HFFc6 (cell line): ENCODE measurements around the gene CD96. TPM values are rescaled to one million over a fixed set of nuclear protein-coding genes. Genes with fewer than 3 reads are reported as not detected.
"Not testable (repeated sequence)": the region's sequence is repeated elsewhere in the genome, so short reads cannot be mapped to it uniquely, and the experiment has no call there.

Experiments
- DNase-seq: peaks from one replicate; pipeline ENCODE4 v3.0.0-alpha.2; 2018
- H3K27ac Mint-ChIP-seq: 2 replicates; pipeline ENCODE4 v1.8.0; 2020; ENCODE audit warnings: mild to moderate bottlenecking, mixed read lengths
- H3K27me3 Mint-ChIP-seq: 2 replicates; pipeline ENCODE4 v1.8.0; 2021; ENCODE audit warnings: mild to moderate bottlenecking, moderate library complexity, mixed read lengths; ENCODE audit not compliant: insufficient read depth
- H3K36me3 Mint-ChIP-seq: 2 replicates; pipeline ENCODE4 v1.8.0; 2021; ENCODE audit warnings: low read depth, mixed read lengths
- H3K4me1 Mint-ChIP-seq: 2 replicates; pipeline ENCODE4 v1.8.0; 2020; ENCODE audit warnings: low read depth, mixed read lengths
- H3K4me3 Mint-ChIP-seq: 2 replicates; pipeline ENCODE4 v1.8.0; 2020; ENCODE audit warnings: mild to moderate bottlenecking, moderate library complexity, mixed read lengths
- H3K9me3 Mint-ChIP-seq: 2 replicates; pipeline ENCODE4 v1.8.0; 2020; ENCODE audit warnings: mild to moderate bottlenecking, mixed read lengths
- total RNA-seq, 6 experiments: library from RNA; stranded (reverse); fragmentation: NEBNext Ultra II Directional; extraction: Animal tissue kit (Norgen Biotek cat#: 25700); gene quantifications; 2 replicates in 1 of 6; 3 replicates in 5 of 6; pipeline ENCODE4 v1.2.3, GENCODE V29; 2021
- TF ChIP-seq, protein P1 (sequence below): fragments of 200-600 bp; sonication (generic); IDR thresholded peaks from 2 replicates; pipeline ENCODE4 v1.5.0; 2021; ENCODE audit warnings: antibody characterized with exemption, mild to moderate bottlenecking

The CD96 gene
- total RNA-seq, 6 experiments from 2014 or later: not detected

DNA sequence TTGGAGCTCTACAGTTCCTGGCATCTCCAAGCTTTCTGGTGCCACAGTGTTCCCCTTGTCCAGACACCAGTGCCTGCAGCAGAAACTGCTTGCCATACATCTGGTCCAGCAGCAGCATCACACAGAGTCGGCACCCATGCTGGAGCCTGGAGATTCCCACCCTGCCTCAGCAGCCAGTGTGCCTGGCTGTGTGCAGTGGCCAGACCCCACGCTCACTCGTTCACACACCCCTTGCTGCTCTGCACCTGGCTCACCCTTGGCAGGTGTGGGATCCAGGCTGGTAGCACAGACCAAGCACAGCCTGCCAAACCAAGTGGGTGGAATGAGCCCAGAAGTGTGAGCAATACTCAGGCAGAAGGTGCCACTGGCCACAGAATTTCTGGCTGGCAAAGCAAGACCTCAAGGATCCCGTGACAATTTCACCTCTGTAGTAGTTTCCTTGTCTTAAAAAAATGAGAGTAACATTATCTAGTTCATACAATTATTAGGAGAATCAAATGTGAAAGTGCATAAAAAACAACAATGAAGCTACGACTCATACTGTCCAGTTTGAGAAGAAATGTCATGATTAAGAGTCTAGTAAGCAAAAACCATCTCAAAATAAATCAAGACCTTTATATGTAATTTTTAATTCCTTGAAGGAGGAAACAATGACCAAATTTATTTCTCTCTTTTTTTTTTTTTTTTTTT lies 76.1 kb downstream of the CD96 start:
- H3K36me3 Mint-ChIP-seq: no peaks in the 10 kb centered on the region
- H3K27ac Mint-ChIP-seq: no peak overlapping the region
- peaks cover 19% of the 10 kb centered on the region for H3K4me1 Mint-ChIP-seq
- no peak for DNase-seq
- no peaks in the 10 kb centered on the region for H3K9me3 Mint-ChIP-seq
- TF ChIP-seq, protein P1, sequence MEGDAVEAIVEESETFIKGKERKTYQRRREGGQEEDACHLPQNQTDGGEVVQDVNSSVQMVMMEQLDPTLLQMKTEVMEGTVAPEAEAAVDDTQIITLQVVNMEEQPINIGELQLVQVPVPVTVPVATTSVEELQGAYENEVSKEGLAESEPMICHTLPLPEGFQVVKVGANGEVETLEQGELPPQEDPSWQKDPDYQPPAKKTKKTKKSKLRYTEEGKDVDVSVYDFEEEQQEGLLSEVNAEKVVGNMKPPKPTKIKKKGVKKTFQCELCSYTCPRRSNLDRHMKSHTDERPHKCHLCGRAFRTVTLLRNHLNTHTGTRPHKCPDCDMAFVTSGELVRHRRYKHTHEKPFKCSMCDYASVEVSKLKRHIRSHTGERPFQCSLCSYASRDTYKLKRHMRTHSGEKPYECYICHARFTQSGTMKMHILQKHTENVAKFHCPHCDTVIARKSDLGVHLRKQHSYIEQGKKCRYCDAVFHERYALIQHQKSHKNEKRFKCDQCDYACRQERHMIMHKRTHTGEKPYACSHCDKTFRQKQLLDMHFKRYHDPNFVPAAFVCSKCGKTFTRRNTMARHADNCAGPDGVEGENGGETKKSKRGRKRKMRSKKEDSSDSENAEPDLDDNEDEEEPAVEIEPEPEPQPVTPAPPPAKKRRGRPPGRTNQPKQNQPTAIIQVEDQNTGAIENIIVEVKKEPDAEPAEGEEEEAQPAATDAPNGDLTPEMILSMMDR: no peak
- no peaks in the 10 kb centered on the region for H3K27me3 Mint-ChIP-seq
- no peak overlapping the region for H3K4me3 Mint-ChIP-seq

DNA sequence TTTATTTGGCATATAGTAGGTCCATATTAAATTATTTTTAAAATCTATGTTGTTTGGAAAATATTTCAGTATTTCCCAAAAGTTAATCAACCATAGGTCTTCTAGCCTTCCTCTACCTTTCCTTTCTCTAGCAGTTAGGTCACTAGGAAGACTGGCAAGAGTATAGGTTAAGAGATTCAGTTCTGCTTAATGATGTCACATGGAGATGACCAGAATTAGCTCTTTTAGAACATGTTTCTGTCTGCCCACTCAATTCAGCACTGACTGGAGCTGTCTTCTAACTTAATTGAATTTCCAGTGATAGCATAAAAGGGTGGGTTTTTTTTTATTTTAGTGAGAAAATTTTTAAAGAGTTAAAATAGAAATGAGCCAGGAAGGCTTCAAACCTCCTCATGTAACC lies 76.9 kb downstream of the CD96 start:
- TF ChIP-seq, protein P1: no peak
- Mint-ChIP-seq H3K4me1 (peaks cover 19% of the 10 kb centered on the region), H3K4me3 (no peak overlapping the region), H3K27me3 (no peaks in the 10 kb centered on the region), H3K9me3 (no peaks in the 10 kb centered on the region), H3K27ac (no peak overlapping the region), H3K36me3 (no peaks in the 10 kb centered on the region)
- DNase-seq: no peak

DNA sequence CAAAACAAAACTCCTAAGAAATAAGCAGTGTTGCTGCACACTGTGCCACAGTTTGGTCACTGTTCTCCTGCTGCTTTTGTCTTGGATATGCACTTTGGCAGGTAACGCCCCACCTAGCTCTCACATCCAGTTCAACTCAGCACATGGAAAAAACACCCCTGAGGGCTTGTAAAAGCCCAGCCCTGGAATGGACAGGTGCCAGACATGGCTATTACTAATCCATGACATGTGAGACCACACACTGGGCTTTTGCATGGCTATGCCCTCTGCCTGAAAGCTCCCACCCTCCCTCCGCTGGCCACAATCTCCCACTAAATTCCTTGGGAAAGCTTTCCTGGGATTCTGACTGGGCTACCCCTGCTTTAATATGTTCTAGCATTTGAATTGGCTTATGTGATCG lies 77.8 kb downstream of the CD96 start:
- no peaks in the 10 kb centered on the region for H3K9me3 Mint-ChIP-seq
- no peak overlapping the region for H3K4me3 Mint-ChIP-seq
- H3K27ac Mint-ChIP-seq: no peak overlapping the region

DNA sequence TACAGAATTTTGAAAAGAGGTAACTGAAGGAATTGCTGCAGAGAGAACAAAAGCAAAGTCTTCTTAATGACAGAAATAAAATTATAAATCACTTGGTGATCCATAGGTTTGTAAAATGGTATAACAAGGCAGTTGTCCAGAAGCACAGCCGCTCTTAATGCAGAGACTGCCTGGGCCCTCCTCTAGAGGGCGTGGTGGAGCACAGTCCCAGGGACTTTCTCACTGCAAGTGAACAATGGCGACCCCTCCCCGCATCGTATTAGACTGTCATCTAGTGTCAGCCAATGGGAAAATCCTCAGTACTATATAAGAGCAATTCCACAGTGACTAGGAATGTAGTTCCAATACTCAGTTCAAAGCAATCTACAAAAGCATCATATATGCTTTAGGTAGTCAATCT lies 79.5 kb downstream of the CD96 start:
- H3K36me3 Mint-ChIP-seq: no peaks in the 10 kb centered on the region
- H3K27ac Mint-ChIP-seq: no peak overlapping the region
- H3K4me3 Mint-ChIP-seq: no peak overlapping the region
- TF ChIP-seq, protein P1: peak; percentile 66
- H3K27me3 Mint-ChIP-seq: no peaks in the 10 kb centered on the region; the same call in 1 of the 2 replicates
- DNase-seq: no peak
- no peaks in the 10 kb centered on the region for H3K9me3 Mint-ChIP-seq
- H3K4me1 Mint-ChIP-seq: peaks cover 10% of the 10 kb centered on the region

More for the DNA sequence above, 77.8 kb downstream of the CD96 start:
- Mint-ChIP-seq H3K36me3 (no peaks in the 10 kb centered on the region), H3K4me1 (peaks cover 25% of the 10 kb centered on the region), H3K27me3 (no peaks in the 10 kb centered on the region; the same call in 1 of the 2 replicates)
- TF ChIP-seq, protein P1: no peak
- no peak for DNase-seq

DNA sequence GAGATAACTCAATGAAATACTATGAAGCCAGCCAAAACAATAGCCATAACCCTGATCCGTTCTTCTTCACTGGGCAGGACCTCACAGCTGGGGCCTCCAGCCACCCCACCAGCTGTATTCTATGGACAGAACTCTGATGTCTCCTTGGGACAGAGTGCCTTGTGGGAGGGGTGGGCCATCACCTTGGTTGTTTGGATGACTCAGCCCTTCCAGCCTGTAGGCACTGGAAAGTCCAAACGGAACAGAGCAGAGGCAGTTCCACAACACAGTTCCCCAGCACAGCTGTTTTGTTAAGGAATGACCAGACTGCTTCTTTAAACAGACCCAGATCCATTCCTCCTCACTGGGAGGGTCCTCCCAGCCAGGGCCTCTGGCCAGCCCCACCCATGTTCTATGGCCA lies 85.1 kb downstream of the CD96 start:
- DNase-seq: no peak
- Mint-ChIP-seq H3K9me3 (peaks cover 23% of the 10 kb centered on the region), H3K27me3 (no peaks in the 10 kb centered on the region; the same call in 1 of the 2 replicates), H3K27ac (no peak overlapping the region), H3K4me1 (peaks cover 61% of the 10 kb centered on the region), H3K36me3 (peaks cover 18% of the 10 kb centered on the region), H3K4me3 (no peak overlapping the region)
- TF ChIP-seq, protein P1: no peak

DNA sequence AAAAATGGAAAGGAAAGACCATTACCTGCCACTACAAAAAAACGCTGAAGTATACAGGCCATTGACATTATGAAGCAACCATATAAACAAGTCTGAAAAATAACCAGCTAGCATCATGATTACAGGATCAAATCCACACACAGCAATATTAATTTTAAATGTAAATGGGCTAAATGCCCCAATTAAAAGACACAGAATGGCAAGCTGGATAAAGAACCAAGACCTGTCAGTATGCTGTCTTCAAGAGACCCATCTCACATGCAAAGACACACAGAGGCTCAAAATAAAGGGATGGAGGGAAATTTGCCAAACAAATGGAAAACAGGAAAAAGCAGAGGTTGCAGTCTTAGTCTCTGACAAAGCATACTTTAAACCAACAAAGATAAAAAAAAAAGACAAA lies 87.0 kb downstream of the CD96 start:
- DNase-seq, H3K27ac Mint-ChIP-seq, H3K27me3 Mint-ChIP-seq: not testable (repeated sequence)
- Mint-ChIP-seq H3K4me3 (peak overlapping the region; percentile 38; the same call in 1 of the 2 replicates), H3K36me3 (peaks cover 18% of the 10 kb centered on the region), H3K4me1 (peaks cover 71% of the 10 kb centered on the region), H3K9me3 (peaks cover 23% of the 10 kb centered on the region)

DNA sequence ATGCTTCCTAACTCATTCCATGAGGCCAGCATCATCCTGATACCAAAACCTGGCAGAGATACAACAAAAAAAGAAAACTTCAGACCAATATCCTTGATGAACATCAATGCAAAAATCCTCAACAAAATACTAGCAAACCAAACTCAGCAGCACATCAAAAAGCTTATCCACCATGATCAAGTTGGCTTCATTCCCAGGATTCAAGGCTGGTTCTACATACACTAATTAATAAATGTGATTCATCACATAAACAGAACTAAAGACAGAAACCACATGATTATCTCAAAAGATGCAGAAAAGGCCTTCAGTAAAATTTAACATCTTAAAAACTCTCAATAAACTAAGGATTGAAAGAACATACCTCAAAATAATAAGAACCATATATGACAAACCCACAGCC lies 88.6 kb downstream of the CD96 start:
- peaks cover 23% of the 10 kb centered on the region for H3K9me3 Mint-ChIP-seq
- H3K36me3 Mint-ChIP-seq: peaks cover 18% of the 10 kb centered on the region
- peak overlapping the region; percentile 34 for H3K27ac Mint-ChIP-seq
- not testable (repeated sequence) for H3K27me3 Mint-ChIP-seq
- peak; percentile 86 for DNase-seq
- H3K4me1 Mint-ChIP-seq: peaks cover 76% of the 10 kb centered on the region
- peak overlapping the region; percentile 38 for H3K4me3 Mint-ChIP-seq
